HepG2 (cell line): ENCODE measurements around the gene EIF4ENIF1. TPM values are rescaled to one million over a fixed set of nuclear protein-coding genes. Genes with fewer than 3 reads are reported as not detected.

ENCODE experiments used
- EHMT2 ChIP-seq: fragments of 200-600 bp; sonication (generic); IDR thresholded peaks from 2 replicates; pipeline ENCODE4 v1.7.0; 2017; ENCODE audit warnings: antibody characterized with exemption, low read depth, low read length, borderline replicate concordance
- ELK4 ChIP-seq: sonication (generic); formaldehyde crosslinking; IDR thresholded peaks from 2 replicates; pipeline ENCODE4 v1.9.0; 2021; ENCODE audit warnings: missing genetic modification reagents, borderline replicate concordance
- FOSL2 ChIP-seq: sonication (generic); formaldehyde crosslinking; IDR thresholded peaks from 2 replicates; pipeline ENCODE4 v1.4.0; 2020; ENCODE audit warnings: missing genetic modification reagents
- HOXA3 ChIP-seq: sonication (generic); formaldehyde crosslinking; IDR thresholded peaks from 2 replicates; pipeline ENCODE4 v1.5.0; 2020; ENCODE audit warnings: missing genetic modification reagents
- JUN ChIP-seq: sonication (generic); formaldehyde crosslinking; IDR thresholded peaks from 2 replicates; pipeline ENCODE4 v1.4.0; 2020; ENCODE audit warnings: mild to moderate bottlenecking, missing genetic modification reagents
- KAT2B ChIP-seq: fragments of 150-350 bp; IDR thresholded peaks from 2 replicates; pipeline ENCODE4 v1.6.1; 2014; ENCODE audit warnings: low read depth, low read length, borderline replicate concordance
- MTA3 ChIP-seq: sonication (generic); formaldehyde crosslinking; IDR thresholded peaks from 2 replicates; pipeline ENCODE4 v1.4.0; 2020; ENCODE audit warnings: missing genetic modification reagents
- NFKB2 ChIP-seq: sonication (generic); formaldehyde crosslinking; IDR thresholded peaks from 2 replicates; pipeline ENCODE4 v1.4.0; 2020; ENCODE audit warnings: missing genetic modification reagents, borderline replicate concordance
- POLR2AphosphoS2 ChIP-seq: IDR thresholded peaks from 2 replicates; pipeline ENCODE4 v1.6.1; 2011; ENCODE audit warnings: low read depth, low read length, improper control_type of control experiment
- RXRA ChIP-seq: sonication (generic); formaldehyde crosslinking; IDR thresholded peaks from 2 replicates; pipeline ENCODE4 v1.5.1; 2020; ENCODE audit warnings: missing genetic modification reagents
- SMC3 ChIP-seq: IDR thresholded peaks from 2 replicates; pipeline ENCODE4 v1.6.1; 2011; ENCODE audit warnings: low read length, improper control_type of control experiment
- TBL1XR1 ChIP-seq: fragments of 150-350 bp; IDR thresholded peaks from 2 replicates; pipeline ENCODE4 v1.6.1; 2014; ENCODE audit warnings: borderline replicate concordance, low read length; ENCODE audit not compliant: partially characterized antibody
- TCF12 ChIP-seq, 2 experiments: fragments of 450-650 bp in 1 of 2; sonication (generic) in 1 of 2; formaldehyde crosslinking in 1 of 2; IDR thresholded peaks; 2 replicates each; pipeline versions ENCODE4 v1.6.1 to v1.8.0; 2017 to 2022; ENCODE audit warnings: antibody characterized with exemption in 1 of 2, mild to moderate bottlenecking in 1 of 2, missing genetic modification reagents in 1 of 2, moderate library complexity in 1 of 2
- TERF1 ChIP-seq: sonication (generic); formaldehyde crosslinking; IDR thresholded peaks from 2 replicates; pipeline ENCODE4 v1.8.0; 2022; ENCODE audit warnings: mild to moderate bottlenecking, missing genetic modification reagents, moderate library complexity
- YEATS2 ChIP-seq: sonication (generic); formaldehyde crosslinking; IDR thresholded peaks from 2 replicates; pipeline ENCODE4 v1.4.0; 2020; ENCODE audit warnings: missing genetic modification reagents, borderline replicate concordance
- ZBTB21 ChIP-seq: sonication (generic); formaldehyde crosslinking; IDR thresholded peaks from 2 replicates; pipeline ENCODE4 v1.4.0; 2020; ENCODE audit warnings: missing genetic modification reagents
- ZFP36 ChIP-seq: fragments of 150-350 bp; IDR thresholded peaks from 2 replicates; pipeline ENCODE4 v1.6.1; 2018; ENCODE audit warnings: borderline replicate concordance, low read length, low read depth; ENCODE audit not compliant: partially characterized antibody
- ZFP37 ChIP-seq: sonication (generic); formaldehyde crosslinking; IDR thresholded peaks from 2 replicates; pipeline ENCODE4 v1.4.0; 2020; ENCODE audit warnings: missing genetic modification reagents, borderline replicate concordance
- ZNF350 ChIP-seq: sonication (generic); formaldehyde crosslinking; IDR thresholded peaks from 2 replicates; pipeline ENCODE4 v1.4.0; 2020; ENCODE audit warnings: mild to moderate bottlenecking, low read depth, missing genetic modification reagents, borderline replicate concordance
- ZNF382 ChIP-seq: sonication (generic); formaldehyde crosslinking; IDR thresholded peaks from 2 replicates; pipeline ENCODE4 v1.5.0; 2020; ENCODE audit warnings: missing genetic modification reagents, mild to moderate bottlenecking, borderline replicate concordance
- ZNF782 ChIP-seq: sonication (generic); formaldehyde crosslinking; IDR thresholded peaks from 2 replicates; pipeline ENCODE4 v1.4.0; 2020; ENCODE audit warnings: missing genetic modification reagents, mild to moderate bottlenecking, borderline replicate concordance
- polyA plus RNA-seq, 8 experiments: library from polyadenylated mRNA; depleted of rRNA in 3 of 8; stranded (reverse) in 7 of 8; unstranded in 1 of 8; fragments of >200 nt; fragmentation: Illumina TruSeq in 4 of 8; extraction: Trizol in 4 of 8; gene quantifications; 2 replicates each; pipeline versions ENCODE4 v1.2.1 to v1.2.3, GENCODE V29; 2011 to 2016; ENCODE audit warnings: low read depth in 4 of 8, missing spikeins in 1 of 8, mixed read lengths in 1 of 8; ENCODE audit not compliant: insufficient read depth in 1 of 8
- total RNA-seq, 5 experiments: library from RNA; depleted of rRNA; stranded (reverse); fragments of >200 nt; fragmentation: Illumina TruSeq; extraction: Trizol; gene quantifications; 2 replicates each; pipeline ENCODE4 v1.2.3, GENCODE V29; 2016; ENCODE audit warnings: low read depth in 1 of 5
- TF ChIP-seq, protein P1 (sequence below): IDR thresholded peaks from 2 replicates; pipeline ENCODE4 v1.6.1; 2016; ENCODE audit warnings: low read depth
- TF ChIP-seq, protein P2 (sequence below): sonication (generic); formaldehyde crosslinking; IDR thresholded peaks from 2 replicates; pipeline ENCODE4 v1.4.0; 2020; ENCODE audit warnings: missing genetic modification reagents, borderline replicate concordance

EIF4ENIF1 gene
- total and polyA plus RNA-seq, 2 of the 13 experiments (the other 11 are each of a cell fraction or from before 2014, with no cell fraction given) = 11.9 to 12.3 TPM

DNA sequence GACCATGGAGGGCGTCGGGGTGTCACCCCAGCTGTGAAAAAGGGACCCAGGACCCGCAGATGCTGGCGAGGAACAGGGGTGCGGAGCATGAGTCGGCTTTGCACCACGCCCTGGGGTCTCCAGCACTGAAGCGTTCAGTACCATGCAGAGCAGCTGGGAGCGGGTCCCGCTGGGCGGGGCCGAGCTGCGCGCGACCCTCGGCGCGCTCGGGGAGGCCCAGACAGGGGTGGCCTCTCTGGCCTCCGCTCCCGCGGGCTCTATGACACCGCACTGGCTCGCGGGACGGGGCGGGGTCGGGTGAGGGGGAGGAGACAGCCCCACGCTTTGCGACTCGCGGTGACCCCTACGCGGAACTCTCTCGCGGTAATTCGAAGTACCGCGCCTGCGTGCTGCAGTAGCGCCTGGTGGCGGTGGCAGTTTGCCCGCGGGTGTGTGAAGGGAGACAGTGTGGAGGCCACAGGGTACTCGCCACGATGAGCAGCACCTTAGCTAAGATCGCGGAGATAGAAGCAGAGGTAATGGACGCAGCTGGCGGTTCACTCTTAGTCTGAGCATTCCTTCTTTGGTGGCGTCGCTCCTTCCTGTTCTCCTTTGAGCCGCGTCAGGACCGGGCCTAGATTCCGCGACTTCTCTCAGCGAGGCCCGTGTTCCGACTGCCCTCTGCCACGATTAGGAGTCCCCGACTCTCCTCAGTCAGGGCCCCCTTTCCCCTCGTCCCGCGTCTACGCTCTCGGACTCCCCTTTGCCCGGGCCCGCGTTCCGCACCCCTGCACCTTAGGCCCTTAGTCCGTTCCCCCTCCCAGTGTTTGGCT lies 90.2 kb downstream of the EIF4ENIF1 start, which contains the start of gene DRG1 (continued):
- TF ChIP-seq ZFP37 (peak; percentile 95), KAT2B (no peak), FOSL2 (CRISPR knock-in tag) (0 out of 2 replicates have a peak, but pooled peaks have one; percentile 6), POLR2AphosphoS2 (no peak), MTA3 (no peak), JUN (CRISPR knock-in tag) (no peak), TCF12 (IDR thresholded peaks at IDR 0.05) (no peak), TCF12 (CRISPR knock-in tag; IDR thresholded peaks at IDR 0.05) (no peak), NFKB2 (CRISPR knock-in tag) (peak; percentile 89; the same call in 1 of the 2 replicates), ZBTB21 (CRISPR knock-in tag) (no peak), ZNF382 (CRISPR knock-in tag) (no peak), ELK4 (CRISPR knock-in tag) (no peak), SMC3 (no peak), ZFP36 (no peak), YEATS2 (CRISPR knock-in tag) (peak; percentile 92), RXRA (peak; percentile 92), ZNF350 (CRISPR knock-in tag) (peak; percentile 56; the same call in 1 of the 2 replicates), HOXA3 (peak; percentile 91), TBL1XR1 (peak; percentile 43), EHMT2 (no peak), TERF1 (no peak), ZNF782 (CRISPR knock-in tag) (peak; percentile 85; the same call in 1 of the 2 replicates)
- TF ChIP-seq, protein P1, sequence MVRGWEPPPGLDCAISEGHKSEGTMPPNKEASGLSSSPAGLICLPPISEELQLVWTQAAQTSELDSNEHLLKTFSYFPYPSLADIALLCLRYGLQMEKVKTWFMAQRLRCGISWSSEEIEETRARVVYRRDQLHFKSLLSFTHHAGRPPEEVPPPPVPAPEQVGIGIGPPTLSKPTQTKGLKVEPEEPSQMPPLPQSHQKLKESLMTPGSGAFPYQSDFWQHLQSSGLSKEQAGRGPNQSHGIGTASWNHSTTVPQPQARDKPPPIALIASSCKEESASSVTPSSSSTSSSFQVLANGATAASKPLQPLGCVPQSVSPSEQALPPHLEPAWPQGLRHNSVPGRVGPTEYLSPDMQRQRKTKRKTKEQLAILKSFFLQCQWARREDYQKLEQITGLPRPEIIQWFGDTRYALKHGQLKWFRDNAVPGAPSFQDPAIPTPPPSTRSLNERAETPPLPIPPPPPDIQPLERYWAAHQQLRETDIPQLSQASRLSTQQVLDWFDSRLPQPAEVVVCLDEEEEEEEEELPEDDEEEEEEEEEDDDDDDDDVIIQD (CRISPR knock-in tag) = peak; percentile 50; the same call in 1 of the 2 replicates
- TF ChIP-seq, protein P2, sequence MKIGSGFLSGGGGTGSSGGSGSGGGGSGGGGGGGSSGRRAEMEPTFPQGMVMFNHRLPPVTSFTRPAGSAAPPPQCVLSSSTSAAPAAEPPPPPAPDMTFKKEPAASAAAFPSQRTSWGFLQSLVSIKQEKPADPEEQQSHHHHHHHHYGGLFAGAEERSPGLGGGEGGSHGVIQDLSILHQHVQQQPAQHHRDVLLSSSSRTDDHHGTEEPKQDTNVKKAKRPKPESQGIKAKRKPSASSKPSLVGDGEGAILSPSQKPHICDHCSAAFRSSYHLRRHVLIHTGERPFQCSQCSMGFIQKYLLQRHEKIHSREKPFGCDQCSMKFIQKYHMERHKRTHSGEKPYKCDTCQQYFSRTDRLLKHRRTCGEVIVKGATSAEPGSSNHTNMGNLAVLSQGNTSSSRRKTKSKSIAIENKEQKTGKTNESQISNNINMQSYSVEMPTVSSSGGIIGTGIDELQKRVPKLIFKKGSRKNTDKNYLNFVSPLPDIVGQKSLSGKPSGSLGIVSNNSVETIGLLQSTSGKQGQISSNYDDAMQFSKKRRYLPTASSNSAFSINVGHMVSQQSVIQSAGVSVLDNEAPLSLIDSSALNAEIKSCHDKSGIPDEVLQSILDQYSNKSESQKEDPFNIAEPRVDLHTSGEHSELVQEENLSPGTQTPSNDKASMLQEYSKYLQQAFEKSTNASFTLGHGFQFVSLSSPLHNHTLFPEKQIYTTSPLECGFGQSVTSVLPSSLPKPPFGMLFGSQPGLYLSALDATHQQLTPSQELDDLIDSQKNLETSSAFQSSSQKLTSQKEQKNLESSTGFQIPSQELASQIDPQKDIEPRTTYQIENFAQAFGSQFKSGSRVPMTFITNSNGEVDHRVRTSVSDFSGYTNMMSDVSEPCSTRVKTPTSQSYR = no peak; the same call in 1 of the 2 replicates
